Stomach (tissue), 4 donors: ENCODE data around the gene HNF4A.

Experiments used
- EP300 ChIP-seq: sonication (generic); formaldehyde crosslinking; IDR thresholded peaks from one replicate; pipeline ENCODE4 v1.6.1; 2017; ENCODE audit warnings: antibody characterized with exemption
- POLR2A ChIP-seq, 4 donors: fragments of 450-650 bp; IDR thresholded peaks; one replicate each; pipeline ENCODE4 v1.6.1; 2016; ENCODE audit warnings: antibody characterized with exemption in 4 of 4, control low read depth in 2 of 4, mild to moderate bottlenecking in 1 of 4, moderate library complexity in 1 of 4
- POLR2AphosphoS5 ChIP-seq, 3 donors: sonication (generic); formaldehyde crosslinking; IDR thresholded peaks; one replicate each; pipeline ENCODE4 v1.6.1; 2016; ENCODE audit warnings: antibody characterized with exemption in 3 of 3
- TF ChIP-seq, protein P1 (sequence below), 7 experiments: fragments of 450-650 bp in 4 of 7; fragments of 200-600 bp in 3 of 7; sonication (generic) in 3 of 7; IDR thresholded peaks; one replicate each; pipeline ENCODE4 v1.5.1; 2016 to 2019; ENCODE audit warnings: antibody characterized with exemption in 7 of 7, control low read depth in 2 of 7, mild to moderate bottlenecking in 1 of 7

DNA sequence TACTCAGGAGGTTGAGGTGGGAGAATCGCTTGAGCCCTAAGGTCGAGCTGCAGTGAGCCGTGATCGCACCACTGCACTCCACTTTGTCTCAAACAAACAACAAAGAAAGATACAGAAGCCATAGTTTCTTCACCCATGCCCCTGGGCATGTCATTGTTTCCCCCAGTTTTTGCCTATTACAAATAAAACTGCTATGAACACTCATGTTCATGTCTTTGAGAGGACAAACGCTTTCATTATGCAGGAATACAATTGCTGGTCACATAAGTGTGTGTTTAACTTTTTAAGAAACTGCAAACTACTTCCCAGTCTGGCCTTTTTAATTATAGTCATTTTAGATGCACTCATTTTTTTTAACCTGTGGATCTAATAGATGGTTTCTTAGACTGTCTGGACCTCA, 108.0 kb downstream of the HNF4A start:
- TF ChIP-seq, protein P1, sequence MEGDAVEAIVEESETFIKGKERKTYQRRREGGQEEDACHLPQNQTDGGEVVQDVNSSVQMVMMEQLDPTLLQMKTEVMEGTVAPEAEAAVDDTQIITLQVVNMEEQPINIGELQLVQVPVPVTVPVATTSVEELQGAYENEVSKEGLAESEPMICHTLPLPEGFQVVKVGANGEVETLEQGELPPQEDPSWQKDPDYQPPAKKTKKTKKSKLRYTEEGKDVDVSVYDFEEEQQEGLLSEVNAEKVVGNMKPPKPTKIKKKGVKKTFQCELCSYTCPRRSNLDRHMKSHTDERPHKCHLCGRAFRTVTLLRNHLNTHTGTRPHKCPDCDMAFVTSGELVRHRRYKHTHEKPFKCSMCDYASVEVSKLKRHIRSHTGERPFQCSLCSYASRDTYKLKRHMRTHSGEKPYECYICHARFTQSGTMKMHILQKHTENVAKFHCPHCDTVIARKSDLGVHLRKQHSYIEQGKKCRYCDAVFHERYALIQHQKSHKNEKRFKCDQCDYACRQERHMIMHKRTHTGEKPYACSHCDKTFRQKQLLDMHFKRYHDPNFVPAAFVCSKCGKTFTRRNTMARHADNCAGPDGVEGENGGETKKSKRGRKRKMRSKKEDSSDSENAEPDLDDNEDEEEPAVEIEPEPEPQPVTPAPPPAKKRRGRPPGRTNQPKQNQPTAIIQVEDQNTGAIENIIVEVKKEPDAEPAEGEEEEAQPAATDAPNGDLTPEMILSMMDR (IDR thresholded peaks at IDR 0.05): no peak
- TF ChIP-seq POLR2A (IDR thresholded peaks at IDR 0.05) (no peak), EP300 (no peak), POLR2AphosphoS5 (IDR thresholded peaks at IDR 0.05) (no peak)
